DND-41 (cell line): Measurements from ENCODE around the gene FNDC4.

Experiments used
- ATAC-seq: fragments of 200-7000 bp; cut with Tn5 transposase; 3 replicates; pipeline ENCODE4 v1.9.1; 2021; ENCODE audit warnings: low read depth; ENCODE audit not compliant: insufficient read depth
- DNase-seq: peaks from one replicate; pipeline ENCODE4 v3.0.0-alpha.2; 2020
- H2AFZ ChIP-seq: 2 replicates; pipeline ENCODE4 v1.6.0; 2012; ENCODE audit warnings: low read depth, low read length
- H3K27ac ChIP-seq: 2 replicates; pipeline ENCODE4 v1.5.1; 2012; ENCODE audit warnings: low read length, inconsistent platforms
- H3K27me3 ChIP-seq: fragments of 200-600 bp; sonication (generic); 2 replicates; pipeline ENCODE4 v1.6.0; 2012; ENCODE audit warnings: low read length, mild to moderate bottlenecking, inconsistent platforms; ENCODE audit not compliant: insufficient read depth, poor library complexity
- H3K36me3 ChIP-seq: 2 replicates; pipeline ENCODE4 v1.5.1; 2012; ENCODE audit warnings: low read length, inconsistent platforms; ENCODE audit not compliant: insufficient read depth
- H3K4me1 ChIP-seq: 2 replicates; pipeline ENCODE4 v1.5.1; 2012; ENCODE audit warnings: mild to moderate bottlenecking, low read length; ENCODE audit not compliant: insufficient read depth
- H3K4me2 ChIP-seq: 2 replicates; pipeline ENCODE4 v1.6.0; 2012; ENCODE audit warnings: mild to moderate bottlenecking, moderate library complexity, low read length, inconsistent platforms; ENCODE audit not compliant: insufficient read depth
- H3K4me3 ChIP-seq, 2 experiments: fragments of 200-600 bp in 1 of 2; shearing (Covaris generic) in 1 of 2; 2 replicates each; pipeline ENCODE4 v1.5.1; 2012 to 2016; ENCODE audit warnings: inconsistent platforms in 2 of 2, low read length in 2 of 2, mild to moderate bottlenecking in 2 of 2, low read depth in 1 of 2, moderate library complexity in 1 of 2
- H3K79me2 ChIP-seq: 2 replicates; pipeline ENCODE4 v1.6.0; 2012; ENCODE audit warnings: low read length, inconsistent platforms; ENCODE audit not compliant: insufficient read depth
- H3K9ac ChIP-seq: 2 replicates; pipeline ENCODE4 v1.6.0; 2012; ENCODE audit warnings: low read depth, mild to moderate bottlenecking, inconsistent platforms, low read length, moderate library complexity
- H3K9me3 ChIP-seq: 2 replicates; pipeline ENCODE4 v1.5.1; 2012; ENCODE audit warnings: low read length, moderate library complexity, mild to moderate bottlenecking, inconsistent platforms; ENCODE audit not compliant: insufficient read depth, severe bottlenecking
- H4K20me1 ChIP-seq: 2 replicates; pipeline ENCODE4 v1.6.0; 2012; ENCODE audit warnings: low read length; ENCODE audit not compliant: insufficient read depth
- CTCF ChIP-seq: IDR thresholded peaks from 2 replicates; pipeline ENCODE4 v1.5.1; 2012; ENCODE audit warnings: borderline replicate concordance, low read length, moderate library complexity, mild to moderate bottlenecking; ENCODE audit not compliant: poor library complexity, severe bottlenecking; ENCODE audit errors: extremely low read depth
- EZH2 ChIP-seq: IDR thresholded peaks from 3 replicates; pipeline ENCODE4 v1.6.1; 2012; ENCODE audit warnings: borderline replicate concordance, low read depth, mild to moderate bottlenecking, moderate library complexity, low read length, inconsistent platforms; ENCODE audit not compliant: severe bottlenecking

FNDC4 gene

GRCh38 chr2:27495840-27496356, 898 bp upstream of the FNDC4 start:
- H3K79me2 ChIP-seq, result no peaks in the 10 kb centered on the region
- no peak for ATAC-seq
- no peaks in the 10 kb centered on the region for H3K9me3 ChIP-seq
- no peak overlapping the region for H3K4me2 ChIP-seq
- H3K4me1 ChIP-seq, result no peaks in the 10 kb centered on the region
- H3K9ac ChIP-seq, result no peak overlapping the region
- H3K36me3 ChIP-seq, result no peaks in the 10 kb centered on the region
- H3K4me3 ChIP-seq, result no peak overlapping the region
- TF ChIP-seq CTCF, result no peak
- H4K20me1 ChIP-seq, result no peaks in the 10 kb centered on the region
- H2AFZ ChIP-seq, result no peak overlapping the region
- DNase-seq, result no peak
- H3K27ac ChIP-seq, result no peak overlapping the region
- peaks cover 8% of the 10 kb centered on the region for H3K27me3 ChIP-seq

GRCh38 chr2:27494284-27494943, 586 bp downstream of the FNDC4 start:
- ATAC-seq, result no peak
- Histone ChIP-seq H3K27ac (no peak overlapping the region), H2AFZ (no peak overlapping the region), H3K79me2 (no peaks in the 10 kb centered on the region), H3K4me3 (no peak overlapping the region), H3K9ac (no peak overlapping the region), H3K4me1 (no peaks in the 10 kb centered on the region), H3K27me3 (peaks cover 8% of the 10 kb centered on the region), H3K36me3 (no peaks in the 10 kb centered on the region), H4K20me1 (no peaks in the 10 kb centered on the region), H3K4me2 (no peak overlapping the region), H3K9me3 (no peaks in the 10 kb centered on the region)
- no peak for DNase-seq
- TF ChIP-seq EZH2, result no peak
- TF ChIP-seq CTCF, result no peak

GRCh38 chr2:27493948-27494283, 1.1 kb downstream of the FNDC4 start:
- H3K4me3 ChIP-seq, result no peak overlapping the region
- H3K9ac ChIP-seq, result no peak overlapping the region
- DNase-seq (no peak), ATAC-seq (no peak)
- peaks cover 8% of the 10 kb centered on the region for H3K27me3 ChIP-seq
- H4K20me1 ChIP-seq, result no peaks in the 10 kb centered on the region
- H3K4me1 ChIP-seq, result no peaks in the 10 kb centered on the region
- no peak overlapping the region for H3K27ac ChIP-seq
- no peaks in the 10 kb centered on the region for H3K79me2 ChIP-seq
- no peaks in the 10 kb centered on the region for H3K36me3 ChIP-seq
- TF ChIP-seq CTCF, result no peak
- TF ChIP-seq EZH2, result no peak
- H2AFZ ChIP-seq, result no peak overlapping the region
- no peaks in the 10 kb centered on the region for H3K9me3 ChIP-seq
- H3K4me2 ChIP-seq, result no peak overlapping the region

DNA sequence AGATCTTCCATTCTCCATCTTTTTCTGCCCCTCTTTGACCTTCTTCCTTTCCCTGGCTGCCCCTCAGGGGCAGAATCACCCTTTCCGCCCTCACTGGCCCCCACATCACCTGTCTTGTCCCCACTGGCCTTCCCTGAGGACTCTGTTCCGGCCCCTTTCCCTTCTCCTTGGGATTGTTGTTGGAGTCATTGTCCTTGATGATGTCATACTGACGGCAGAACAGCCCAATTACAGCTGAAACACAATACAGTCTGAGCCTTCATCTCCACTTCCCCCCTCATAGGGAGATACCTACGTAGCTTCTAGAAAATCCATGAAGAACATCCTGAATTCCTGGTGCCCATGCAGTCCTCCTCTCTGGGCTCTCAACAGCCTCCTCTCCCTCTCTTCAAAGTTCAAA, 2.4 kb downstream of the FNDC4 start:
- Histone ChIP-seq H3K4me2 (no peak overlapping the region), H3K27me3 (peaks cover 8% of the 10 kb centered on the region), H3K27ac (no peak overlapping the region), H3K79me2 (no peaks in the 10 kb centered on the region), H3K36me3 (no peaks in the 10 kb centered on the region), H3K9ac (no peak overlapping the region), H3K4me1 (no peaks in the 10 kb centered on the region), H3K9me3 (no peaks in the 10 kb centered on the region), H2AFZ (no peak overlapping the region), H3K4me3 (no peak overlapping the region), H4K20me1 (no peaks in the 10 kb centered on the region)
- ATAC-seq, result no peak
- no peak for DNase-seq
- no peak for TF ChIP-seq EZH2
- no peak for TF ChIP-seq CTCF
